Neutrophil (primary cell): ENCODE measurements around the gene TRIM28.
A peak's percentile ranks its signal among the peaks of the same experiment; 100 is the strongest.
"Not testable (repeated sequence)": the region's sequence is repeated elsewhere in the genome, so short reads cannot be mapped to it uniquely, and the experiment has no call there.

Experiments
- H3K27ac ChIP-seq: fragments of 200-600 bp; sonication (generic); 2 replicates; pipeline ENCODE4 v1.5.1; 2016; ENCODE audit warnings: mild to moderate bottlenecking, moderate library complexity
- H3K27me3 ChIP-seq: fragments of 200-600 bp; sonication (generic); 2 replicates; pipeline ENCODE4 v1.6.0; 2016; ENCODE audit warnings: mild to moderate bottlenecking
- H3K36me3 ChIP-seq: fragments of 200-600 bp; sonication (generic); 2 replicates; pipeline ENCODE4 v1.5.1; 2017
- H3K4me1 ChIP-seq, 2 experiments: fragments of 200-600 bp in 1 of 2; sonication (generic) in 1 of 2; 1 replicate in 1 of 2; 2 replicates in 1 of 2; pipeline versions ENCODE4 v1.5.1 to v1.6.1; 2013 to 2016; ENCODE audit warnings: low read depth in 1 of 2, low read length in 1 of 2, mild to moderate bottlenecking in 1 of 2, moderate library complexity in 1 of 2; ENCODE audit not compliant: control insufficient read depth in 1 of 2, insufficient read depth in 1 of 2
- H3K4me3 ChIP-seq, 2 experiments: fragments of 200-600 bp in 1 of 2; sonication (generic) in 1 of 2; 1 replicate in 1 of 2; 2 replicates in 1 of 2; pipeline ENCODE4 v1.5.1; 2013 to 2016; ENCODE audit warnings: low read depth in 1 of 2, low read length in 1 of 2, mild to moderate bottlenecking in 1 of 2, moderate library complexity in 1 of 2
- H3K9me3 ChIP-seq: fragments of 200-600 bp; sonication (generic); 2 replicates; pipeline ENCODE4 v1.5.1; 2016
- TF ChIP-seq, protein P1 (sequence below): fragments of 200-600 bp; sonication (generic); IDR thresholded peaks from 2 replicates; pipeline ENCODE4 v1.5.1; 2016; ENCODE audit warnings: antibody characterized with exemption

TRIM28 gene

DNA sequence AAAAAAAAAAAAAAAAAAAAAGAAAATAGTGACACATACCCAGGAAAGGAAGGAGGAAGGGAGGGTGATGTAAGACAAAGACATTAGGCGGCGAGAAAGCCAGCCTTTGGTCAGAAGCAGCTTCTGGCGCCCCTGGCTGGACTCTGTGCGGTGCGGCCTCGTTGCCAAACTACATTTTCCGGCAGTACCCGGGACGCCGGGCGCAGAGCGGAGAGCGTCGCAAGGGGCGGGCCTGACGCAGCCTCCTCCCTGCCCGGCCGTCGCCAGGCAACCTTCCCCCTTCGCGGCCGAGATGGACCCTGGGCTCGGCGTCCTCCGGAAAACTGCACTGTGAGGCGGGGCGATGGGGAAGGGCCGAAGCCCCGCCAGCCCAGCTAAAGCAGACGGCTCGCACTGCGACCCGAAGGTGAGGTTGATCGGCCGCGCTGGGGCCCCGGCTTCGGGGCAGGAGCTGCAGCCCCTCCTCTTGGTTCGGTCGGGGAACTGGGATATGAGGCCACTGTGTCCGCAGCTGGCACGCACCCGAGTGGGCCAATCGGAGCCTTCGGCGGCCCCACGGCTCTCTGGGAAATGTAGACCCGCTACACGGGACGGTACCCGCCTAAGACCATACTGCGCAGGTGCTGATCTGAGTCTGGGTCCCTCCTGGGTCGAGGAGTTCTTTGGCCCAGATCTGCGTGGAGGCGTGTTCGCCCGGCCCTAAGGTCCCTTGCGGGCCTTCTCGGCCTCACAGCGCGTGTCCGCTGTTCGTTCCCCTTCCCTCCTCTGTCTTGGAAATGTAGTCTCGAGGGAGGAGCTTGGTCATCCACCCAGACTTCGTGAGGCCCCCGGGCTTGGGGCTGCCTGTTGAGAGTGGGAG lies 31.5 kb downstream of the TRIM28 start:
- Histone ChIP-seq H3K27ac (peak overlapping the region; percentile 98), H3K4me1 (peaks cover 43% of the 10 kb centered on the region in 2 experiments), H3K4me3 (peak overlapping the region; percentile 80 to 95), H3K27me3 (no peaks in the 10 kb centered on the region), H3K36me3 (no peaks in the 10 kb centered on the region), H3K9me3 (no peaks in the 10 kb centered on the region)
- TF ChIP-seq, protein P1, sequence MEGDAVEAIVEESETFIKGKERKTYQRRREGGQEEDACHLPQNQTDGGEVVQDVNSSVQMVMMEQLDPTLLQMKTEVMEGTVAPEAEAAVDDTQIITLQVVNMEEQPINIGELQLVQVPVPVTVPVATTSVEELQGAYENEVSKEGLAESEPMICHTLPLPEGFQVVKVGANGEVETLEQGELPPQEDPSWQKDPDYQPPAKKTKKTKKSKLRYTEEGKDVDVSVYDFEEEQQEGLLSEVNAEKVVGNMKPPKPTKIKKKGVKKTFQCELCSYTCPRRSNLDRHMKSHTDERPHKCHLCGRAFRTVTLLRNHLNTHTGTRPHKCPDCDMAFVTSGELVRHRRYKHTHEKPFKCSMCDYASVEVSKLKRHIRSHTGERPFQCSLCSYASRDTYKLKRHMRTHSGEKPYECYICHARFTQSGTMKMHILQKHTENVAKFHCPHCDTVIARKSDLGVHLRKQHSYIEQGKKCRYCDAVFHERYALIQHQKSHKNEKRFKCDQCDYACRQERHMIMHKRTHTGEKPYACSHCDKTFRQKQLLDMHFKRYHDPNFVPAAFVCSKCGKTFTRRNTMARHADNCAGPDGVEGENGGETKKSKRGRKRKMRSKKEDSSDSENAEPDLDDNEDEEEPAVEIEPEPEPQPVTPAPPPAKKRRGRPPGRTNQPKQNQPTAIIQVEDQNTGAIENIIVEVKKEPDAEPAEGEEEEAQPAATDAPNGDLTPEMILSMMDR: peak; percentile 65

DNA sequence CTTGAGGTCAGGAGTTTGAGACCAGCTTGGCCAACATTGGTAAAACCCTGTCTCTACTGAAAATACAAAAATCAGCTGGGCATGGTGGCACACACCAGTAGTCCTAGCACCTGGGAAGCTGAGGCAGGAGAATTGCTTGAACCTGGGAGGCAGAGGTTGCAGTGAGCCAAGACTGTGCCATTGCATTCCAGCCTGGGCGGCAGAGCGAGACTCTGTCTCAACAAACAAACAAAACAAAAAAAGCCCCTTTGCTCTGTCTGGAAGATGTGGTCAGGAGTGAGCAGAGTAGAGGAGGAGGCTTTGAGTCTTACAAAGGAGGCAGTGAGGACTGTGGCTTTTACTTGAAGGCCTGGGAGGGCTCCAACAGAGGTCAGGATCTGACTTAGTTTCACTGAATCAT lies 33.7 kb downstream of the TRIM28 start:
- H3K27me3 ChIP-seq, H3K9me3 ChIP-seq, H3K4me3 ChIP-seq, H3K27ac ChIP-seq: not testable (repeated sequence)
- Histone ChIP-seq H3K36me3 (peaks cover 12% of the 10 kb centered on the region), H3K4me1 (peaks cover 24 to 29% of the 10 kb centered on the region in 2 experiments)

GRCh38 chr19:58578012-58578925 lies 34.4 kb downstream of the TRIM28 start:
- Histone ChIP-seq H3K4me3 (no peak overlapping the region), H3K27me3 (no peaks in the 10 kb centered on the region), H3K4me1 (peaks cover 24 to 29% of the 10 kb centered on the region in 2 experiments), H3K9me3 (no peaks in the 10 kb centered on the region), H3K27ac (no peak overlapping the region), H3K36me3 (peaks cover 19% of the 10 kb centered on the region)
- TF ChIP-seq, protein P1: no peak

DNA sequence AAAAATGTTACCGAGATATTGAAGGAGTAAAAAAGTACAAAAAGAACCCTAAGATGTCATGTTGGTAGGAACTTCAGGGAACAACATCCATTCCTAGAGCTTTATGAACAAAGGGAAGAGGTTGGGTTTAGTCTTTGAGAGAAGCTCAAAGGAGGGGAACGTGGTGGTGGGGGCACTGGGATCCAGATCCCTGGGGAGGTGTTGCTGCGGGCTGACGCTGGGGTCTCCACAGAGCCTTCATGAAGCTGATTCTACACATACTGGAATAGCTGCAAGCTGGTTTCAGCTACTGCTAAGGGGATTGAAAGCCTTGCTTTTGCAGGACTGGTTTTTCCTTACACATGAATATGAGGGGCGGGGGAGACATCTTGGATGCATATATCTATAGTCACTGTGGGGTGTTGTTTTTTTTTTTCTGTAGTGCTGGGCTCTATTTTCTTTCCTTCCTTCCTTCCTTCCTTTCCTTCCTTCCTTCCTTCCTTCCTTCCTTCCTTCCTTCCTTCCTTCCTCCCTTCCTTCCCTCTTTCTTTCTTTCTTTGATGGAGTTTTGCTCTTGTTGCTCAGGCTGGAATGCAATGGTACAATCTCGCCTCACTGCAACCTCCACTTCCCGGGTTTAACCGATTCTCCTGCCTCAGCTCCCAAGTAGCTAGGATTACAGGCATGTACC lies 35.7 kb downstream of the TRIM28 start:
- Histone ChIP-seq H3K4me1 (peaks cover 13 to 18% of the 10 kb centered on the region in 2 experiments), H3K27me3 (no peaks in the 10 kb centered on the region), H3K9me3 (no peaks in the 10 kb centered on the region), H3K27ac (no peak overlapping the region), H3K4me3 (no peak overlapping the region), H3K36me3 (peaks cover 30% of the 10 kb centered on the region)
- TF ChIP-seq, protein P1: no peak

- Histone ChIP-seq H3K27me3 (no peaks in the 10 kb centered on the region), H3K9me3 (no peaks in the 10 kb centered on the region), H3K4me1 (peaks cover 3 to 7% of the 10 kb centered on the region in 2 experiments), H3K36me3 (peaks cover 30% of the 10 kb centered on the region), H3K27ac (peak overlapping the region; percentile 61), H3K4me3 (no peak overlapping the region)
- TF ChIP-seq, protein P1: peak; percentile 97
Measured at GRCh38 chr19:58581227-58582141, 37.6 kb downstream of the TRIM28 start.
